HG02623 (cell line): ENCODE results near the gene KLHL35.
"Not testable (repeated sequence)": the region's sequence is repeated elsewhere in the genome, so short reads cannot be mapped to it uniquely, and the experiment has no call there.

Experiments
- ATAC-seq: cut with Tn5 transposase; IDR thresholded peaks from one replicate; pipeline ENCODE4 v1.9.1; 2021; ENCODE audit warnings: moderate library complexity; ENCODE audit not compliant: unreplicated experiment

KLHL35 gene

GRCh38 chr11:75427181-75427580 lies 5.8 kb downstream of the KLHL35 start:
- ATAC-seq, result no peak

GRCh38 chr11:75426720-75427086 lies 6.3 kb downstream of the KLHL35 start:
- no peak for ATAC-seq

- ATAC-seq, result no peak
These were observed 7.6 kb downstream of the KLHL35 start for GRCh38 chr11:75425422-75425821.

- ATAC-seq, result no peak
These were observed 8.6 kb downstream of the KLHL35 start for GRCh38 chr11:75424396-75424795.

DNA sequence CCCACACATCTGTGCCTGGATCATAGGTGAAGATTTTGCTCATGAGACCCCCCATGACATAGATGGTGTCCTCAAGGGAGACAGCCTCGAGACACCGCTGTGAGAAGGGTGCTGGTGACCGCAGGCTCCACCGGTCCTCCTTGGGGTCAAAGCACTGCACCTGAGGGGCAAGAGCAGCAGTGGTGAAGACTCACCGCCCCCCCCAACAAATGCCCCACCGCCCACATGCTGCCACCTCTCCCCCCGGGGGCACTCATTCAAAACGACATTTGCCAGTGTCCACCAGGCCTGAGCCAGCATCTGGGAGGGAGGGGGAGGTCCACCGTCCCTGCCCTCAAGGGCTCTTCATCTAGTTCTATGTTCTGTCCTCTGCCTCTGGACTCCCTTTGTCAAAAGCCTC lies 9.3 kb downstream of the KLHL35 start:
- ATAC-seq, result no peak

- ATAC-seq, result no peak
These were observed 10.5 kb downstream of the KLHL35 start for GRCh38 chr11:75422248-75423231.

GRCh38 chr11:75421902-75422247 lies 11.1 kb downstream of the KLHL35 start:
- no peak for ATAC-seq

DNA sequence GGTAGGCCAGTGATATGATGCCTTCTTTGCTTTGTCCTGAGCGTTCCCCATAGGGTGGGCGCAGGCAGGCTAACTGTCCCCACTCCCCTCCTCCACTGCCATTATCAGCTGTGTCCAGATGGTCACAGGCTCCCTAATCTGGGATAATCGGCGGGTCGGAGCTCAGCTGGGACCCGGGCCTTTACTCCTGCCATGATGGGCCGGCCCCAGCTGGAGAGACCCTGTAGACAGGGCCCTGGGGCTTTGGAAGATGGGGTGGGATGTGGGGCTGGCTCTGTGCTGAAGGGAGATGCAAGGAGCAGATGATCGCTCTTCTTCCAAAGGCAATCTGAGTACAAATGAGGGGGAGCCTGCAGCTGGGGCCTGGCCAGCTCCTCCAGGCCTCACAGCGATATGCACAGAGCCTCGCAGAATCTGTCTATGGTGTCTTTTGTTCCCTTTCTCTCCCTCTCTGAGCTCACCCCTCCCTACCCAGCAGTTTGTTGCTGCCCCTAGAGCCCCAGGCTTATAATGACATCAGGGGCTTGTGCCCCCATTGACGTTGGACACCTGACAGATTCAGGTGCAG lies 11.9 kb downstream of the KLHL35 start:
- ATAC-seq, result no peak

DNA sequence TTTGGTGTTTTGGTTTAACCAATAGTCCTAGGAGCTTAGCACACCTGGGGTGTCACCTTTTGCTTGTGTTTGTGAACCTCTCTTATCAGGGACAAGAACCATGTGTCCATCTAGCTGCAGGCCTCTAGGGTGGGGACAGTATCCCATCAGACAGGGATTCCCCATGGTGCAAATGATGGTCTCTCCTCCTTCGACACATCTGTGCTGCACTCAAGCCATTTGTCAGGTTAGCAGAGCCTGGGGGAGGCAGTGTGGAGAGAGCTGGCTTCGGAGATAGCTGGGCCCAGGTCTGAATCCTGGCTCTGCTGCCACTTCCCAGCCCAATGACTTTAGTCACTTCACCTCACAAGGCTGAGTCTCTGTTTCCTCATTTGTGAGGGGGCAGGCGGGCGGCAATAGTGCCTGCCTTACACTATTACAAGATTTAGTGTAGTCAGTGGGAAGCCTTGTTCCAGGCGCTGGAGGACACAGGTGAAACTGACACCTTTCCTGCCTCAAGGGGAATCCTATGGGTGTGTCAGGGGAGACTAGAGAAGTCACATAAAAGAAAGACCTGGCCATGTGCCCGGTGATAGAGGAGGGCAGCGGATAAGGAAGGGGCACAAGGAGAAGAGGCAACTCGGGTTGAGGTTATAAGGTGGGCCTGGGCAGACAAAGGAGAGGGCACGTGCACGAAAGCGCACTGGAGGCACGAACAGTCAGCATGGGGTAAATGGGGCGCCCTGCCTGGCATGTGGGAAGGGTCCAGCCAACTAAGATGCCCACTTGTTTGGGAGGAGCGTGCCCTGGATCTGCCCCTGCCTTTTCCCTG lies 12.6 kb downstream of the KLHL35 start:
- no peak for ATAC-seq

DNA sequence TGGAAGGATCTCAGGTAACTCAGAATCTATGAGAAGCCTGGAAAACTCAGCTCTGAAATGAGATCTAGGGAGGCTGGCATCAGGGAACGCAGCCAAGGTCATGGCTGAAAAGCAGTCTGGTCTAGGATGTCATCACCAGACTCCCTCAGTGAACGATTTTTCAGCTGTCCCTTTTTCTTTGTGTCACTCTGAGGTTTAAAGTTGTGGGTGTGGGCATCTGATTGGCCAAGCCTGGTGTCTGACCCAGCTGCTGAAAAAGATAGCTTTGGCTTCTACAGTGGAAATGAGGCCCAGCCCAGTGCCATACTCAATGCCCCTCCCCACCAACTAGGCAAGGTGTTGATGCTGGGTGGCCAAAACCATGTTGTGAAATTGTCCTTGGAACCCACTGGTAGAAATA lies 19.1 kb downstream of the KLHL35 start:
- no peak for ATAC-seq

DNA sequence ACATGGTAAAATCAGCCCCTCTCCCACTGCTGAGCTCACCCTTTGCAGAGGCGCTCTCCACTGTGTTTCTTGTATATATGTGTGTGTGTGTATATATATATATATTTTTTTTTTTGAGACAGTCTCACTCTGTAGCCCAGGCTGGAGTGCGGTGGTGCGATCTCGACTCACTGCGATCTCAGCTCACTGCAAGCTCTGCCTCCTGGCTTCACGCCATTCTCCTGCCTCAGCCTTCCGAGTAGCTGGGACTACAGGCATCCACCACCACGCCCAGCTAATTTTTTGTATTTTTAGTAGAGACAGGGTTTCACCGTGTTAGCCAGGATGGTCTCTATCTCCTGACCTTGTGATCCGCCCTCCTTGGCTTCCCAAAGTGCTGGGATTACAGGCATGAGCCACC lies 19.9 kb downstream of the KLHL35 start:
- not testable (repeated sequence) for ATAC-seq

GRCh38 chr11:75409971-75410370 lies 23.0 kb downstream of the KLHL35 start:
- not testable (repeated sequence) for ATAC-seq

DNA sequence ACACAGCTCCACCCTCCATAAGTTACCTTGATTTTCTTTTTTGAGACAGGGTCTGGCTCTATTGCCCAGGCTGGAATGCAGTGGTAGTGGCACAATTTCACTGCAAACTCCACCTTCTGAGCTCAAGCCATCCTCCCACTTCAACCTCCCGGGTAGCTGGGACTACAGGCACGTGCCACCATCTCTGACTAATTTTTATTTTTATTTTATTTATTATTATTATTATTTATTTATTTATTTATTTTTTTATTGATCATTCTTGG lies 24.1 kb downstream of the KLHL35 start:
- no peak for ATAC-seq

- ATAC-seq, result no peak
These were observed 26.6 kb downstream of the KLHL35 start for GRCh38 chr11:75406338-75406777.

DNA sequence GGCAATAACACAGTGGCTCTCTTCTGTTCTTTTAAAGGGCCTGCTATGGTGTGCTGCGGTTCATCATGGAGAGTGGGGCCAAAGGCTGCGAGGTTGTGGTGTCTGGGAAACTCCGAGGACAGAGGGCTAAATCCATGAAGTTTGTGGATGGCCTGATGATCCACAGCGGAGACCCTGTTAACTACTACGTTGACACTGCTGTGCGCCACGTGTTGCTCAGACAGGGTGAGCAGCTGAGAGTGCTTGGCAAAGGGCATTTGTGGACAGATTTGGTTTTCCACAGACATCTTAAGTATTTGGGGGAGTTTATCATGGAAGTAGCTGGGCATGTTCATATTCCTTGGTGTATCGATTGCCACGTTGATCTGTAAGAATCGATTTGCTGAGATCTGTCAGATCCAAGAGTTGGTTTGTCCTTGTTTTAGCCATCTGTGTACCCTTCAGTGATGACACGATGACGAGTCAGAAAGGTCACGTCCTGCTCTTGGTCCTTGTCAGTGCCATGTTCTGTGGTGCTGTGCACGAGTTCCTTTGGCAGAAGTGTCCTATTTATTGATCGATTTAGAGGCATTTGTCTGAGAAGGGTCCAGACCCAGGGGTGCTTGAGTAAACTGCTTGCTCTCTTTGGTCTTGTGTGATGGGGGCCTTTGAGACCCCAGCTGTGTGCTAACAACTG lies 28.9 kb downstream of the KLHL35 start:
- no peak for ATAC-seq

DNA sequence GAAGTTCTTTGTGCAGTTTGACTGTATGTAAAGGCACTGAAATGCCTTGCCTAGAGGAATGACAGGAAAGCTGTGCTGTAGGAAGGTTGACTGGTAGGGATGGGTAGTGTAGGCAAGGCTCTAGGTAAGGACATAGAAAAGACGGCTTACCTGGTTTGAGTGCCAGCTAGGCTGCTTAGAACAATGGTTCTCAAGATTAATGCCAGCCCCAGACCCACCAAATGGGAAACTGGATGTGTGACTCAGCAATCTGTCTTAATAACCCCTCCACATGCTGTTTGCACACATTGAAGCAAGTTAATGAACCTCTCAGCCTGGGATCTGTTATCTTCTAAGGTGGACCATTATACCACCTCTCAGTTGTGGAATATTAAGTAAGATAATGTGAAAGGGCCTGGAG lies 30.0 kb downstream of the KLHL35 start:
- ATAC-seq, result no peak

DNA sequence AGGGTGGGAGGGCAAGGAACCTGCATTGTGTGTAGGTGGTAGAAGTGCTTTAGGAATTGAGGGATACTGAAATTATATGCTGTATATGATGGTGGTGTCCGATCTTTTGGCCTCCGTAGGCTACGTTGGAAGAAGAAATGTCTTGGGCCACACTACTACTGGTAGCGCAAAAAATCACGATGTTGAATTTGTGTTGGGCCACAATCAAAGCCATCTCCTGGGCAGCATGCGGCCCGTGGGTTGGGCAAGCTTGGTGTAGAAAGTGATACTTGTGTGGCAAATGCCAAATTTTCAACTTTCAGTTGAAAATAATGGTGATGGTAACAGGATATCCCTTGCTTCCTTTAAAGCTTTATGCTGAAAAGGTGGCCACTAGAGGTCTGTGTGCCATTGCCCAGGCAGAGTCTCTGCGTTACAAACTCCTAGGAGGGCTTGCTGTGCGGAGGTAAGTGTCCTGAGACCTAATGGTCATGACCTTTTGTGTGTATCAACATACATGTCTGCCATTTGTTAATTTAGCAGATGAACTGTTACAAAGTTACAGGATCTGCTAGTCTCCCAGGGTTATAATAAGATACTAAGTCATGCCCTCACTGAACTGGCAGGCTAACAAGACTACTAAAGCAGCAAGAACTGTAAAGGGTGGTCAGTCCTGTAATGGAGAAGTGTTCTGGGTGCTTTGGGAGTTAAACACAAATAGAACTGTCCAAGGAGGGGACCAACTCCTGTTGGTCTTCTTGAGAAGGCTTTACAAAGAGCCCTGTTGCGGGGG lies 30.8 kb downstream of the KLHL35 start:
- ATAC-seq, result no peak

- ATAC-seq, result no peak
These were observed 32.7 kb downstream of the KLHL35 start for GRCh38 chr11:75400146-75400865.

GRCh38 chr11:75399344-75400145 lies 33.5 kb downstream of the KLHL35 start, which contains the start of gene RPS3:
Gene RPS3 (plus strand): TSS chr11:75399518. CDS start chr11:75399548, 30 bp downstream.
- peak; percentile 90 for ATAC-seq
